GF-D8 (cell line): ENCODE results near the gene NCKAP1.
"Not testable (repeated sequence)": the region's sequence is repeated elsewhere in the genome, so short reads cannot be mapped to it uniquely, and the experiment has no call there.

Experiments used
- DNase-seq: peaks from one replicate; lab custom pipeline; 2025; lab: John Stamatoyannopoulos, UW

Gene NCKAP1

GRCh38 chr2:183038341-183039300, at the start of gene NCKAP1:
TSS of gene NCKAP1 (minus strand) at chr2:183038457. CDS start at chr2:183038099, 358 bp downstream.
- no peak for DNase-seq

- no peak for DNase-seq
Observed at GRCh38 chr2:183081911-183082310, 43.7 kb upstream of the NCKAP1 start.

- DNase-seq: peak; percentile 48
Observed at GRCh38 chr2:183079139-183079775, 41.0 kb upstream of the NCKAP1 start.

GRCh38 chr2:183078464-183079138, 40.3 kb upstream of the NCKAP1 start, which contains the start of gene DUSP19:
TSS of gene DUSP19 (plus strand) at chr2:183078747. CDS start at chr2:183078934, 187 bp downstream.
- peak; percentile 59 for DNase-seq

- DNase-seq: no peak
Observed at GRCh38 chr2:183078163-183078463, 39.9 kb upstream of the NCKAP1 start.

- no peak for DNase-seq
Observed at GRCh38 chr2:183072177-183072576, 33.9 kb upstream of the NCKAP1 start.

GRCh38 chr2:183070942-183071844, 32.9 kb upstream of the NCKAP1 start:
- DNase-seq: no peak

GRCh38 chr2:183069174-183069573, 30.9 kb upstream of the NCKAP1 start:
- DNase-seq: no peak

GRCh38 chr2:183068561-183068960, 30.3 kb upstream of the NCKAP1 start:
- DNase-seq: no peak

- no peak for DNase-seq
Observed at GRCh38 chr2:183063083-183063482, 24.8 kb upstream of the NCKAP1 start.

- no peak for DNase-seq
Observed at GRCh38 chr2:183060571-183061231, 22.4 kb upstream of the NCKAP1 start.

- no peak for DNase-seq
Observed at GRCh38 chr2:183059561-183059960, 21.3 kb upstream of the NCKAP1 start.

GRCh38 chr2:183057333-183057985, 19.2 kb upstream of the NCKAP1 start:
- no peak for DNase-seq

GRCh38 chr2:183049420-183049819, 11.2 kb upstream of the NCKAP1 start:
- no peak for DNase-seq

GRCh38 chr2:183047486-183048125, 9.3 kb upstream of the NCKAP1 start:
- not testable (repeated sequence) for DNase-seq

- not testable (repeated sequence) for DNase-seq
Observed at GRCh38 chr2:183043580-183043979, 5.3 kb upstream of the NCKAP1 start.

- DNase-seq: no peak
Observed at GRCh38 chr2:183040604-183041003, 2.3 kb upstream of the NCKAP1 start.

GRCh38 chr2:183037553-183038340, 510 bp downstream of the NCKAP1 start:
- no peak for DNase-seq

GRCh38 chr2:183037074-183037552, 1.1 kb downstream of the NCKAP1 start:
- no peak for DNase-seq
